ENCODE results near the gene PRSS22.

The PRSS22 gene

DNA sequence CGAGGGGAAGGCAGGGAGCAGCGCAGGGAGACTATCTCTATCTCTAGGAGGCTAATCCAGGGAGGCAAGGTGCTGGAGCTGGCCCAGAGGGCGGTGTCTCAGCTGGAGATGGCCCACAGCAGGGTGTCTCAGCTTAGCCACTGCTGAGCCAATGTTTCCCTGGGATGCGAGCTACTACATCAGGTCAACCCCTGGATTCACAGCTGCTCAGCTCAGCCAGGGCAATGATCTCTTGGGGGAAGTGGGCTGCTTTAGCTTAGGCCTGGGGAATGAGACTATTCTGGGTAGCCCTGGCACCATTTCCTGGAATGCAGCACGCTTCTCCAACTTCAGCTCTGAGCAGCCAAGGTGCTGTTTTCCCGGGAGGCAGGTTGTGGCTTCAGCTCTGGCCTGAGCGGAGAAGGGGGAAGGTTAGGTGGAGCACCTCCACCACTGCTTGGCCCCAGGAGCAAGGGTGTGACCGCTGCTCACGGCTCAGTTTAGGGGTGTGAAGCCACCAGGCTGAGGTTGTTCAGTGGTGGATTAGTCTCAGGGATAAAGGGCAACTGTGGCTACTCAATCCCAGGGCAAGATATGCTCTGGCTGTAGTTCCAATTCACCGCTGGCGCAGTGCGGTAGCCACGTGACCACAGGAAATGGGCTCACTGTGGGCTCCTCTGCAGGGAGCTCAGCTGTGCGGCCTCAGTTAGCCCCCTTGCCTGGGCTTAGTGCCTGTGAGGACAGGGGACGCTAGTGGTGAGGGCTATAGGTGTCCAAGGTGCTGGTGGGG is 46.1 kb downstream of the PRSS22 start:
- DNase-seq = no peak

DNA sequence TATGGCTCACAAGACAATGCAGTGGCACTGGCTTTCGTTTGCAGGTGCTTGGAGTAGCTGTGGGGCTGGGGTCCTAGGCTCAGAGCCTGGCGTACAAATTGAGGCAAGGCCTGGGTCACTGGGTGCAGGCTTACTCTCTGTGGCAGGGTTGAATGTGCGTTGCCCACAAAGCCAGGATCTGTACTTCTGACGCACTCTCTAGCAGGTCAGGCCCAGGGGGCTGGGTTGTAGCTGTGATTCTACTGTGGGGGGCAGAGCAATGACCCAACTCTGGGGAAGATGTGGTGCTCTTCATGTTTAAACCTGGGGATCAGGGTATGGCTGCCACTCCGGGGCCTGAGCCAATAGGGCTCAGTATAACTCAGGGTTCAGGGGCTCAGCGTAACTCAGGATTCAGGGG is 47.3 kb downstream of the PRSS22 start:
- no peak for DNase-seq

DNA sequence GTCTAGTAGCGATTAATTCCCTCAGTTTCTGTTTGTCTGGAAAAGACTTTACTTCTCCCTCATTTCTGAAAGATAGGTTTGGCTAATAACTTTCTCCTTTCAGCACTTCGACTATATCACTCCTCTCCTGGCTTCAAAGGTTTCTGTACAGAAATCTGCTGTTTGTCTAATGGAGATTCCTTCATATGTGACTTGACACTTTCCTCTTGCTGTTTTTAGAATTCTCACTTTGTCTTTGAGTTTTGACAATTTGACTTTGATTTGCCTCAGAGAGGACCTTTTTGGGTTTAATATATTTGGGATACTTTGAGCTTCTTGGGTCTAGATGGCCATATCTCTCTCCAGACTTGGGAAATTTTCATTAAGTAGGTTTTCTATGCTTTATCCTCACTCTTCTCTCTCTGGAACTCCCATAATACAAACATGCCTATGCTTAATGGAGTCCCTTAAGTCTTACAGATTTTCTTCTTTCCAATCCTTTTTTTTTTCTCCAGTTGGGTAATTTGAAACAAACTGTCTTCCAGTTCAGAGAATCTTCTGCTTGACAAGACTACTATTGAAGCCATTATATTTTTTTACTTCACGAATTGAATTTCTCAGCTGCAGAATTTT is 48.7 kb downstream of the PRSS22 start:
- DNase-seq = no peak

DNA sequence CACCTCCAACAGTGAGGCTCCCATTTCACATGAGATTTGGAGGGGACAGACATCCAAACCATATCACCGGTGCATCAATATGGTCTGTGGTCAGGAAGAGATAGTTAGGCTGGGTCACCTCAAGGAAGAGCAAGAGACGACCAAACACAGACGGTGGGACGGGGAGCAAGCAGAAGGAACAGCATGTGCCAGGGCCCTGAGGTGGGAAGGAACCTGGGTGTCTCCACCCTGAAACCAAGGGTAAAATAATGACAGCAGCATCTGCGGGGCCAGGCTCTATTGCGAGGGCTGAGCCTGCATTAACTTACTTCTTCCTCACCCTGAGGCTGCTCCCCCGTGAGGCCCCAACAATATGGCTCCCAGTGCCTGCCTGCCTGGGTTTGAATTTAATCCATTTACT is 49.8 kb downstream of the PRSS22 start:
- no peak for DNase-seq

DNA sequence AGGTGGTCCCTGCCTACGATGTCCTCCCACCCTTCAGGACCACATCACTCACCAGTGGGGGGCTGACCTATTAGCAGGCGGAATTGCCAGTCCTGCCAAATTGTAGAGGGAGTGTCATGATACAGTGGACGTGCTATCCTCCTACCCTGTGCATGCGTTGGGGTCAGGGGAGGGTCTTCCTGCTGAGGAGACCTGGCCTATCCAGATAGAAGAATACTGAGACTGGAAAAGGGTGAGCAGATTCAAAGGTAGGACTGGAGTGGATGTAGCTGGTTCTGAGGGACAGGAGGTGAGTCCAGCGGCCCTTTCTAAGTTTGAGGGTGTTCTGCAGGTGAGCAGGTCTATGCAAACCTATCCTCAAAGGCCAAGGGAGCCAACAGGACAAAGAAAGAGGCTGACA is 51.7 kb downstream of the PRSS22 start:
- no peak for DNase-seq

DNA sequence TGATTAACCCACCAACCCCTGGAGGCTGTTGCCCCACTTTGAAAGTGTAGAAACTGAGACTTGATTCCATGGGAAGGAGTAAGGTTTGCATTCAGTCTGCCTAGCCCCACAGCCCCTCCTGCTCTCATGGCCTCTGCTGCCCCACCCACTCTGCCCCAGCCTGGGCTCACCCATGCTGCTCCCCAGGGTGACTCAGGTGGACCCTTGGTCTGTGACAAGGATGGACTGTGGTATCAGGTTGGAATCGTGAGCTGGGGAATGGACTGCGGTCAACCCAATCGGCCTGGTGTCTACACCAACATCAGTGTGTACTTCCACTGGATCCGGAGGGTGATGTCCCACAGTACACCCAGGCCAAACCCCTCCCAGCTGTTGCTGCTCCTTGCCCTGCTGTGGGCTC is 53.2 kb downstream of the PRSS22 start:
- no peak for DNase-seq

DNA sequence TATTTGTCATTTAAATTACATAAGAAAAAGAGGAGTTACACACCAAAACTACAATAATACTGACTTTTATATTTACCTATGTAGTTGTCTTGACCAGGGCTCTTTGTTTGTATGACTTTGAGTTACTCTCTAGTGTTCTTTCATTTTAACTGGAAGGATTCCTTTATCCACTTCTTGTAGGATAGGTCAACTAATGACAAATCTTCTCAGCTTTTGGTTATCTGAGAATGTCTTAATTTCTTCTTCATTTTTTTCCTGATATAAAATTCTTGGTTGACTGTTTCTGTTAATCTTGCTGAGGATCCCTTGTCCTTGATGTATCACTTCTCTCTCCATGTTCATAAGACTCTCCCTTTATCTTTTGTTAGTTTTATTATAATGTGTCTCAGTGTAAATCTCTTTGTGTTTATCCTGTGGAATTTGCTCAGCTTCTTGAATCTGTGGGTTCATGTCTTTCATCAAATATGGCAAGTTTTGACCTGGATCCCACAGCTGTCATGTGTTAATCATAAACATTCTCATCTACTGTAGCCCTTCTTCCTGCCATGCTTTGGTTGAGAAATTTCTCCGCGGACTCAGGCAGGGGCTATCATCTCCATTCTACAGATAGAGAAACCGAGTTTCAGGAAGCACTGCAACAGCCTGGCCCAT is 54.3 kb downstream of the PRSS22 start:
- no peak for DNase-seq
